Trophoblast cell (in vitro differentiated cells and primary cell): Measurements from ENCODE around the gene SLC10A7.

Experiments used
- DNase-seq, 2 donors: peaks; one replicate each; pipeline ENCODE4 v3.0.0-alpha.2; 2016
- H2AFZ ChIP-seq: 2 replicates; pipeline ENCODE4 v1.6.1; 2013; ENCODE audit warnings: low read length, moderate library complexity, mild to moderate bottlenecking; ENCODE audit not compliant: insufficient read depth, poor library complexity
- H2AK5ac ChIP-seq: 2 replicates; pipeline ENCODE4 v1.6.1; 2013; ENCODE audit warnings: mild to moderate bottlenecking, low read length
- H2BK120ac ChIP-seq: 2 replicates; pipeline ENCODE4 v1.6.1; 2013; ENCODE audit warnings: low read length, mild to moderate bottlenecking, moderate library complexity; ENCODE audit not compliant: insufficient read depth, poor library complexity
- H2BK12ac ChIP-seq: 2 replicates; pipeline ENCODE4 v1.6.1; 2013; ENCODE audit warnings: mild to moderate bottlenecking, low read length, moderate library complexity
- H2BK5ac ChIP-seq: 2 replicates; pipeline ENCODE4 v1.6.1; 2013; ENCODE audit warnings: low read length, low read depth, moderate library complexity, mild to moderate bottlenecking; ENCODE audit not compliant: poor library complexity
- H3K14ac ChIP-seq: 2 replicates; pipeline ENCODE4 v1.6.1; 2013; ENCODE audit warnings: mild to moderate bottlenecking, low read length
- H3K18ac ChIP-seq: 2 replicates; pipeline ENCODE4 v1.6.1; 2013; ENCODE audit warnings: mild to moderate bottlenecking, low read length
- H3K23ac ChIP-seq: 2 replicates; pipeline ENCODE4 v1.6.1; 2013; ENCODE audit warnings: low read length
- H3K27ac ChIP-seq: 2 replicates; pipeline ENCODE4 v1.5.1; 2013; ENCODE audit warnings: low read depth, mild to moderate bottlenecking, inconsistent platforms, low read length, moderate library complexity
- H3K27me3 ChIP-seq: 2 replicates; pipeline ENCODE4 v1.6.1; 2013; ENCODE audit warnings: inconsistent platforms, mild to moderate bottlenecking, low read length, moderate library complexity; ENCODE audit not compliant: insufficient read depth
- H3K36me3 ChIP-seq, 2 experiments: 1 replicate in 1 of 2; 2 replicates in 1 of 2; pipeline ENCODE4 v1.6.1; 2013; ENCODE audit warnings: low read length in 2 of 2, mild to moderate bottlenecking in 2 of 2, moderate library complexity in 1 of 2; ENCODE audit not compliant: insufficient read depth in 2 of 2, control insufficient read depth in 1 of 2
- H3K4ac ChIP-seq: 2 replicates; pipeline ENCODE4 v1.6.1; 2013; ENCODE audit warnings: low read depth, mild to moderate bottlenecking, low read length, moderate library complexity
- H3K4me1 ChIP-seq, 2 experiments: 1 replicate in 1 of 2; 2 replicates in 1 of 2; pipeline ENCODE4 v1.6.1; 2013; ENCODE audit warnings: low read length in 2 of 2, mild to moderate bottlenecking in 2 of 2, moderate library complexity in 1 of 2; ENCODE audit not compliant: insufficient read depth in 2 of 2, control insufficient read depth in 1 of 2
- H3K4me2 ChIP-seq: 2 replicates; pipeline ENCODE4 v1.6.1; 2013; ENCODE audit warnings: inconsistent platforms, mild to moderate bottlenecking, low read length, moderate library complexity
- H3K4me3 ChIP-seq: 2 replicates; pipeline ENCODE4 v1.5.1; 2013; ENCODE audit warnings: mild to moderate bottlenecking, low read depth, low read length, inconsistent platforms
- H3K79me1 ChIP-seq: one replicate; pipeline ENCODE4 v1.6.1; 2013; ENCODE audit warnings: low read length
- H3K79me2 ChIP-seq: 2 replicates; pipeline ENCODE4 v1.6.1; 2013; ENCODE audit warnings: low read length, mild to moderate bottlenecking; ENCODE audit not compliant: control insufficient read depth, insufficient read depth, poor library complexity
- H3K9ac ChIP-seq: 2 replicates; pipeline ENCODE4 v1.6.1; 2013; ENCODE audit warnings: mild to moderate bottlenecking, low read length
- H3K9me3 ChIP-seq: 2 replicates; pipeline ENCODE4 v1.6.1; 2013; ENCODE audit warnings: low read depth, mild to moderate bottlenecking, control low read depth, inconsistent platforms, low read length; ENCODE audit not compliant: insufficient read depth
- H4K12ac ChIP-seq: 2 replicates; pipeline ENCODE4 v1.6.1; 2013; ENCODE audit warnings: low read depth, mild to moderate bottlenecking, low read length, moderate library complexity
- H4K8ac ChIP-seq: 2 replicates; pipeline ENCODE4 v1.6.1; 2013; ENCODE audit warnings: low read depth, mild to moderate bottlenecking, low read length, moderate library complexity
- H4K91ac ChIP-seq: one replicate; pipeline ENCODE4 v1.6.1; 2013; ENCODE audit warnings: low read depth, mild to moderate bottlenecking, low read length, moderate library complexity
- WGBS: extraction: QIAGEN DNeasy Blood & Tissue Kit; methylation state at CpG from one replicate; pipeline ENCODE4 v1.1.7; 2013; ENCODE audit warnings: missing lambda C conversion rate; ENCODE audit not compliant: insufficient read length, insufficient coverage; ENCODE audit errors: extremely low coverage; 5-methylcytosine and 5-hydroxymethylcytosine counted together

The SLC10A7 gene

GRCh38 chr4:146498291-146498690 lies 23.4 kb downstream of the SLC10A7 start:
- Histone ChIP-seq H3K9ac (no peak overlapping the region), H2BK5ac (no peak overlapping the region), H2AFZ (no peak overlapping the region), H2BK120ac (no peak overlapping the region), H2BK12ac (no peak overlapping the region), H3K23ac (no peak overlapping the region), H3K27me3 (no peaks in the 10 kb centered on the region), H3K14ac (no peak overlapping the region), H3K4ac (no peak overlapping the region), H3K4me3 (no peak overlapping the region), H4K8ac (no peak overlapping the region), H3K4me2 (no peak overlapping the region), H3K18ac (no peak overlapping the region), H3K79me2 (no peaks in the 10 kb centered on the region), H4K12ac (no peak overlapping the region), H3K36me3 (no peaks in the 10 kb centered on the region), H3K9me3 (no peaks in the 10 kb centered on the region), H3K4me1 (no peaks in the 10 kb centered on the region), H3K27ac (no peak overlapping the region), H2AK5ac (no peak overlapping the region), H3K79me1 (no peaks in the 10 kb centered on the region), H4K91ac (no peak overlapping the region)
- no peak for DNase-seq
- no CpG with 5 or more reads among the region's 4 CpGs for WGBS

GRCh38 chr4:146495269-146495668 lies 26.5 kb downstream of the SLC10A7 start:
- Histone ChIP-seq H4K8ac (no peak overlapping the region), H2AK5ac (no peak overlapping the region), H3K4ac (no peak overlapping the region), H2BK12ac (no peak overlapping the region), H3K4me3 (no peak overlapping the region), H3K4me1 (no peaks in the 10 kb centered on the region), H4K12ac (no peak overlapping the region), H3K27me3 (no peaks in the 10 kb centered on the region), H3K9me3 (no peaks in the 10 kb centered on the region), H3K36me3 (no peaks in the 10 kb centered on the region), H2AFZ (no peak overlapping the region), H3K27ac (no peak overlapping the region), H3K79me2 (no peaks in the 10 kb centered on the region), H3K9ac (no peak overlapping the region), H3K4me2 (no peak overlapping the region), H2BK120ac (no peak overlapping the region), H4K91ac (no peak overlapping the region), H3K79me1 (no peaks in the 10 kb centered on the region), H3K23ac (no peak overlapping the region), H3K14ac (no peak overlapping the region), H2BK5ac (no peak overlapping the region), H3K18ac (no peak overlapping the region)
- peak in 1 of 2 donors; percentile 12 for DNase-seq
- no CpG with 5 or more reads among the region's 1 CpG for WGBS

GRCh38 chr4:146494143-146494542 lies 27.6 kb downstream of the SLC10A7 start:
- H3K4me1 ChIP-seq, result no peaks in the 10 kb centered on the region
- no peak overlapping the region for H3K4me2 ChIP-seq
- H4K91ac ChIP-seq, result no peak overlapping the region
- H3K36me3 ChIP-seq, result no peaks in the 10 kb centered on the region
- H2BK5ac ChIP-seq, result no peak overlapping the region
- no peak for DNase-seq
- H2AK5ac ChIP-seq, result no peak overlapping the region
- no peak overlapping the region for H2AFZ ChIP-seq
- no peaks in the 10 kb centered on the region for H3K79me1 ChIP-seq
- no peak overlapping the region for H4K12ac ChIP-seq
- H3K23ac ChIP-seq, result no peak overlapping the region
- H3K9ac ChIP-seq, result no peak overlapping the region
- no peak overlapping the region for H3K14ac ChIP-seq
- no peak overlapping the region for H3K4ac ChIP-seq
- no peak overlapping the region for H3K18ac ChIP-seq
- WGBS, result no CpG with 5 or more reads among the region's 6 CpGs
- H3K79me2 ChIP-seq, result no peaks in the 10 kb centered on the region
- H2BK12ac ChIP-seq, result no peak overlapping the region
- H3K27me3 ChIP-seq, result no peaks in the 10 kb centered on the region
- no peak overlapping the region for H2BK120ac ChIP-seq
- H3K4me3 ChIP-seq, result no peak overlapping the region
- H4K8ac ChIP-seq, result no peak overlapping the region
- H3K9me3 ChIP-seq, result no peaks in the 10 kb centered on the region
- no peak overlapping the region for H3K27ac ChIP-seq

GRCh38 chr4:146490106-146490505 lies 31.6 kb downstream of the SLC10A7 start:
- Histone ChIP-seq H3K4ac (no peak overlapping the region), H3K4me3 (no peak overlapping the region), H3K36me3 (no peaks in the 10 kb centered on the region), H4K91ac (no peak overlapping the region), H4K8ac (no peak overlapping the region), H4K12ac (no peak overlapping the region), H3K4me2 (no peak overlapping the region), H3K79me2 (no peaks in the 10 kb centered on the region), H2AFZ (no peak overlapping the region), H2AK5ac (no peak overlapping the region), H3K27me3 (no peaks in the 10 kb centered on the region), H3K14ac (no peak overlapping the region), H2BK5ac (no peak overlapping the region), H3K27ac (no peak overlapping the region), H3K4me1 (no peaks in the 10 kb centered on the region), H2BK120ac (no peak overlapping the region), H3K23ac (no peak overlapping the region), H3K9me3 (no peaks in the 10 kb centered on the region), H3K79me1 (no peaks in the 10 kb centered on the region), H3K9ac (no peak overlapping the region), H2BK12ac (no peak overlapping the region), H3K18ac (no peak overlapping the region)
- no CpG with 5 or more reads among the region's 2 CpGs for WGBS
- DNase-seq, result no peak
